ENCODE measurements around the gene ZNF362.

ZNF362 gene

GRCh38 chr1:33346927-33347649, 90.8 kb downstream of the ZNF362 start:
- 72 to 95% methylated on average over 2 of the region's 2 CpGs for WGBS, 2 experiments (ENCODE audit: insufficient coverage in 2 of 2)
- H3K9me3 ChIP-seq (ENCODE audit: control insufficient read depth, low read length): no peaks in the 10 kb centered on the region
- H3K4me3 ChIP-seq (ENCODE audit: extremely low read depth, insufficient read depth, low read length, poor library complexity, severe bottlenecking): peak overlapping the region; percentile 67
- H3K27ac ChIP-seq (ENCODE audit: low read depth, low read length, severe bottlenecking): peak overlapping the region; percentile 86
- peaks cover 49% of the 10 kb centered on the region for H3K4me1 ChIP-seq (ENCODE audit: control insufficient read depth, insufficient read depth, low read length, poor library complexity, severe bottlenecking)
- peaks cover 49% of the 10 kb centered on the region for H3K36me3 ChIP-seq (ENCODE audit: control insufficient read depth, insufficient read depth, low read length)

- Histone ChIP-seq H3K36me3 (ENCODE audit: control insufficient read depth, insufficient read depth, low read length) (peaks cover 52% of the 10 kb centered on the region), H3K9me3 (ENCODE audit: control insufficient read depth, low read length) (no peaks in the 10 kb centered on the region), H3K4me3 (ENCODE audit: extremely low read depth, insufficient read depth, low read length, poor library complexity, severe bottlenecking) (peak overlapping the region; percentile 67), H3K4me1 (ENCODE audit: control insufficient read depth, insufficient read depth, low read length, poor library complexity, severe bottlenecking) (peaks cover 44% of the 10 kb centered on the region), H3K27ac (ENCODE audit: low read depth, low read length, severe bottlenecking) (peak overlapping the region; percentile 86)
- 70 to 73% methylated on average over 2 to 5 of the region's 5 CpGs for WGBS, 2 experiments (ENCODE audit: insufficient coverage in 2 of 2)
These were observed 91.3 kb downstream of the ZNF362 start for GRCh38 chr1:33347650-33347992.

GRCh38 chr1:33348194-33348593, 91.9 kb downstream of the ZNF362 start:
- peak overlapping the region; percentile 86 for H3K27ac ChIP-seq (ENCODE audit: low read depth, low read length, severe bottlenecking)
- WGBS, 2 experiments (ENCODE audit: insufficient coverage in 2 of 2): 42 to 67% methylated on average over 1 to 2 of the region's 2 CpGs

GRCh38 chr1:33348676-33349080, 92.4 kb downstream of the ZNF362 start:
- Histone ChIP-seq H3K4me1 (ENCODE audit: control insufficient read depth, insufficient read depth, low read length, poor library complexity, severe bottlenecking) (peaks cover 35% of the 10 kb centered on the region), H3K9me3 (ENCODE audit: control insufficient read depth, low read length) (no peaks in the 10 kb centered on the region), H3K36me3 (ENCODE audit: control insufficient read depth, insufficient read depth, low read length) (peaks cover 45% of the 10 kb centered on the region), H3K27ac (ENCODE audit: low read depth, low read length, severe bottlenecking) (peak overlapping the region; percentile 46), H3K4me3 (ENCODE audit: extremely low read depth, insufficient read depth, low read length, poor library complexity, severe bottlenecking) (peak overlapping the region; percentile 67)
- WGBS, 2 experiments (ENCODE audit: insufficient coverage in 2 of 2): 5 to 8% methylated on average over 10 of the region's 11 CpGs

More at GRCh38 chr1:33348194-33348593, 91.9 kb downstream of the ZNF362 start:
- Histone ChIP-seq H3K9me3 (ENCODE audit: control insufficient read depth, low read length) (no peaks in the 10 kb centered on the region), H3K4me3 (ENCODE audit: extremely low read depth, insufficient read depth, low read length, poor library complexity, severe bottlenecking) (peak overlapping the region; percentile 67), H3K36me3 (ENCODE audit: control insufficient read depth, insufficient read depth, low read length) (peaks cover 49% of the 10 kb centered on the region), H3K4me1 (ENCODE audit: control insufficient read depth, insufficient read depth, low read length, poor library complexity, severe bottlenecking) (peaks cover 40% of the 10 kb centered on the region)

GRCh38 chr1:33349081-33349759, 92.9 kb downstream of the ZNF362 start:
- peak overlapping the region; percentile 51 for H3K27ac ChIP-seq (ENCODE audit: low read depth, low read length, severe bottlenecking)
- peaks cover 45% of the 10 kb centered on the region for H3K36me3 ChIP-seq (ENCODE audit: control insufficient read depth, insufficient read depth, low read length)
- no peaks in the 10 kb centered on the region for H3K9me3 ChIP-seq (ENCODE audit: control insufficient read depth, low read length)
- WGBS, 2 experiments (ENCODE audit: insufficient coverage in 2 of 2): 0% methylated on average over 47 to 60 of the region's 78 CpGs
- H3K4me1 ChIP-seq (ENCODE audit: control insufficient read depth, insufficient read depth, low read length, poor library complexity, severe bottlenecking): peaks cover 30% of the 10 kb centered on the region
- peak overlapping the region; percentile 67 for H3K4me3 ChIP-seq (ENCODE audit: extremely low read depth, insufficient read depth, low read length, poor library complexity, severe bottlenecking)

GRCh38 chr1:33349778-33350610, 93.7 kb downstream of the ZNF362 start:
- peak overlapping the region; percentile 48 for H3K4me3 ChIP-seq (ENCODE audit: extremely low read depth, insufficient read depth, low read length, poor library complexity, severe bottlenecking)
- H3K4me1 ChIP-seq (ENCODE audit: control insufficient read depth, insufficient read depth, low read length, poor library complexity, severe bottlenecking): peaks cover 22% of the 10 kb centered on the region
- H3K36me3 ChIP-seq (ENCODE audit: control insufficient read depth, insufficient read depth, low read length): peaks cover 45% of the 10 kb centered on the region
- WGBS, 2 experiments (ENCODE audit: insufficient coverage in 2 of 2): 3% methylated on average over 47 to 67 of the region's 104 CpGs
- peak overlapping the region; percentile 82 for H3K27ac ChIP-seq (ENCODE audit: low read depth, low read length, severe bottlenecking)
- no peaks in the 10 kb centered on the region for H3K9me3 ChIP-seq (ENCODE audit: control insufficient read depth, low read length)

All from mesodermal cell (in vitro differentiated cells).